ENCODE results near the gene PLEKHJ1. TPM values are rescaled to one million over a fixed set of nuclear protein-coding genes. Genes with fewer than 3 reads are reported as not detected.

PLEKHJ1 gene
- polyA plus RNA-seq, 2 of the 4 experiments (the other 2 are of a cell fraction), result 19.9 to 33.9 TPM

- ATAC-seq (no peak), DNase-seq (ENCODE audit: low read depth in 1 of 2, low spot score in 1 of 2) (no peak), FAIRE-seq (no peak)
- POLR2A ChIA-PET, result no interaction called here
- Histone ChIP-seq H3K9me3 (no peaks in the 10 kb centered on the region), H3K4me3 (no peak overlapping the region), H3K4me2 (no peak overlapping the region), H3K27ac (no peak overlapping the region), H3K4me1 (no peaks in the 10 kb centered on the region)
- WGBS (ENCODE audit: missing lambda C conversion rate), result 92% methylated on average over 4 of the region's 15 CpGs
- TF ChIP-seq HEYL (CRISPR knock-in tag; IDR thresholded peaks at IDR 0.05), result no peak
- TF ChIP-seq CBX2 (IDR thresholded peaks at IDR 0.05; ENCODE audit: borderline replicate concordance, low read depth), result no peak
- TF ChIP-seq EHMT2 (IDR thresholded peaks at IDR 0.05; ENCODE audit: low read depth), result no peak
- TF ChIP-seq PHF8 (IDR thresholded peaks at IDR 0.05; ENCODE audit: borderline replicate concordance, low read depth), result no peak
- no peak for TF ChIP-seq RNF2 (IDR thresholded peaks at IDR 0.05; ENCODE audit: borderline replicate concordance, low read depth)
- TF ChIP-seq SREBF2 (IDR thresholded peaks at IDR 0.05), result no peak
- CTCF ChIA-PET, result interaction anchor here (0.9 to 1.1 kb wide), 2 partner anchors 39 to 41 kb away, joined by 3 to 4 read pairs; no protein-coding TSS in a partner anchor
Measured at GRCh38 chr19:2197270-2197669, 38.9 kb downstream of the PLEKHJ1 start.

- TF ChIP-seq BHLHE40 (IDR thresholded peaks at IDR 0.05; ENCODE audit: low read depth, low read length) (no peak), FOXS1 (CRISPR knock-in tag; IDR thresholded peaks at IDR 0.05) (no peak), HOXA7 (CRISPR knock-in tag; IDR thresholded peaks at IDR 0.05) (no peak), MYC (IDR thresholded peaks at IDR 0.05; ENCODE audit: borderline replicate concordance, low read length) (no peak), NFE2L2 (conservative IDR thresholded peaks at IDR 0.05; ENCODE audit: low read length) (no peak), BCL3 (IDR thresholded peaks at IDR 0.05) (no peak), NPAS2 (CRISPR knock-in tag; IDR thresholded peaks at IDR 0.05; ENCODE audit: borderline replicate concordance) (no peak), RAD21 (conservative IDR thresholded peaks at IDR 0.05 in 1 of 2, IDR thresholded peaks at IDR 0.05 in 1 of 2) (no peak), HES2 (IDR thresholded peaks at IDR 0.05) (no peak), CBX8 (IDR thresholded peaks at IDR 0.05) (no peak), ZC3H11A (IDR thresholded peaks at IDR 0.05) (no peak), MAX (IDR thresholded peaks at IDR 0.05) (no peak), CHD2 (IDR thresholded peaks at IDR 0.05; ENCODE audit: low read length, partially characterized antibody) (no peak), TP53 (CRISPR knock-in tag; IDR thresholded peaks at IDR 0.05) (no peak), POLR2A (IDR thresholded peaks at IDR 0.05; ENCODE audit: low read length) (no peak), TFCP2L1 (CRISPR knock-in tag; IDR thresholded peaks at IDR 0.05) (no peak), EHF (CRISPR knock-in tag; IDR thresholded peaks at IDR 0.05) (no peak), ZFP36 (IDR thresholded peaks at IDR 0.05; ENCODE audit: borderline replicate concordance, partially characterized antibody) (no peak)
- Histone ChIP-seq H3K27ac (no peak overlapping the region), H3K4me1 (no peaks in the 10 kb centered on the region), H3K4me2 (no peak overlapping the region), H3K4me3 (no peak overlapping the region), H3K9me3 (no peaks in the 10 kb centered on the region)
- ATAC-seq (no peak), DNase-seq (ENCODE audit: low read depth in 1 of 2, low spot score in 1 of 2) (no peak), FAIRE-seq (no peak)
- WGBS (ENCODE audit: missing lambda C conversion rate), result no CpG with 5 or more reads among the region's 19 CpGs
- POLR2A ChIA-PET, result no interaction called here
- CTCF ChIA-PET, result no interaction called here
Measured at GRCh38 chr19:2195914-2196313, 40.2 kb downstream of the PLEKHJ1 start.

- H3K9me3 ChIP-seq, result no peaks in the 10 kb centered on the region
- FAIRE-seq, result no peak
- H3K27ac ChIP-seq, result no peak overlapping the region
- ATAC-seq, result no peak
- 98% methylated on average over 9 of the region's 13 CpGs for WGBS (ENCODE audit: missing lambda C conversion rate)
- no peaks in the 10 kb centered on the region for H3K4me1 ChIP-seq
- no peak for DNase-seq (ENCODE audit: low read depth in 1 of 2, low spot score in 1 of 2)
- ChIA-PET POLR2A (no interaction called here), CTCF (no interaction called here)
- no peak overlapping the region for H3K4me2 ChIP-seq
- H3K4me3 ChIP-seq, result no peak overlapping the region
- TF ChIP-seq ZFP36 (IDR thresholded peaks at IDR 0.05; ENCODE audit: borderline replicate concordance, partially characterized antibody), result no peak
- no peak for TF ChIP-seq HOXB5 (CRISPR knock-in tag; IDR thresholded peaks at IDR 0.05)
- TF ChIP-seq EP300 (IDR thresholded peaks at IDR 0.05), result no peak
- no peak for TF ChIP-seq CHD4 (IDR thresholded peaks at IDR 0.05; ENCODE audit: borderline replicate concordance)
- no peak for TF ChIP-seq PHF8 (IDR thresholded peaks at IDR 0.05; ENCODE audit: borderline replicate concordance, low read depth)
- TF ChIP-seq POLR2A (IDR thresholded peaks at IDR 0.05; ENCODE audit: low read length), result no peak
- no peak for TF ChIP-seq RAD21 (conservative IDR thresholded peaks at IDR 0.05 in 1 of 2, IDR thresholded peaks at IDR 0.05 in 1 of 2)
- no peak for TF ChIP-seq PBX3 (IDR thresholded peaks at IDR 0.05)
- TF ChIP-seq REST (IDR thresholded peaks at IDR 0.05), result no peak
- no peak for TF ChIP-seq FOSL2 (IDR thresholded peaks at IDR 0.05)
- no peak for TF ChIP-seq FOSL2 (CRISPR knock-in tag; IDR thresholded peaks at IDR 0.05)
- no peak for TF ChIP-seq GATA3 (IDR thresholded peaks at IDR 0.05; ENCODE audit: borderline replicate concordance)
Measured at GRCh38 chr19:2195361-2195760, 40.8 kb downstream of the PLEKHJ1 start.

Measured in A549 (cell line).